Activated T-cell treated with anti-CD3 and anti-CD28 coated beads for 48 hours (primary cell): ENCODE data around the gene GLRX.
A peak's percentile ranks its signal among the peaks of the same experiment; 100 is the strongest.

Experiments
- DNase-seq: peaks from one replicate; pipeline ENCODE4 v3.0.0-alpha.2; 2020; ENCODE audit warnings: low read depth

Gene GLRX

GRCh38 chr5:95822542-95823181 is at the start of gene GLRX:
Gene GLRX, minus strand, starts transcription at chr5:95822726. Its CDS starts 64 bp downstream, at chr5:95822662.
- DNase-seq = no peak

- DNase-seq = no peak
Observed at GRCh38 chr5:95871146-95871806, 48.8 kb upstream of the GLRX start.

- DNase-seq = peak; percentile 49
Observed at GRCh38 chr5:95870105-95870672, 47.7 kb upstream of the GLRX start.

DNA sequence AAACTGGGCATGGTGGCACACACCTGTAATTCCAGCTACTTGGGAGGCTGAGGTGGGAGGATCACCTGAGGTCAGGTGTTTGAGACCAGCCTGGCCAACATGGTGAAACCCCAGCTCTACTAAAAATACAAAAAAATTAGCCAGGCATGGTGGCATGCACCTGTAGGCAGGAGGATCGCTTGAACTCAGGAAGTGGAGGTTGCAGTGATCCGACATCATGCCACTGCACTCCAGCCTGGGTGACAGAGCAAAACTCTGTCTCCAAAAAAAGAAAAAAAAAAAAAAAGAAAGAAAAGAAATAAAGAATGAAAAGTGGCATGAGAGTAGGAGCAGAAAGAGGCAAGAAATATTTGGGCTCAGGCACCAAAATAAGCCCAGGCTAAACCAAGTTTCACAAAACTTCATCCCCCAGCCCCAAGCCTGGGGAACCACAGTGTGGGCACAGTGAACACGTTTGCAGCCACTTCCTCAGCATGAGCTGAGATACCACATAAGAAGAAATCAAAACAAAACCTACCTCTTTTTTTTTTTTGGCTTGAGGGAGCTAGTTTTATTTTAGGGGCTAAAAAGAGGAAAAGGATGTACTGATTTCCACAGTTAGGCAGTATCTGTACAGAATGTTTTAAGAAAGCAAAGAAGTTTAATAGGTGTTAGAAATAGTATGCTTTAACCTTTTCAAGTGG is 46.8 kb upstream of the GLRX start:
- peak; percentile 54 for DNase-seq

GRCh38 chr5:95868136-95868535 is 45.6 kb upstream of the GLRX start:
- no peak for DNase-seq

DNA sequence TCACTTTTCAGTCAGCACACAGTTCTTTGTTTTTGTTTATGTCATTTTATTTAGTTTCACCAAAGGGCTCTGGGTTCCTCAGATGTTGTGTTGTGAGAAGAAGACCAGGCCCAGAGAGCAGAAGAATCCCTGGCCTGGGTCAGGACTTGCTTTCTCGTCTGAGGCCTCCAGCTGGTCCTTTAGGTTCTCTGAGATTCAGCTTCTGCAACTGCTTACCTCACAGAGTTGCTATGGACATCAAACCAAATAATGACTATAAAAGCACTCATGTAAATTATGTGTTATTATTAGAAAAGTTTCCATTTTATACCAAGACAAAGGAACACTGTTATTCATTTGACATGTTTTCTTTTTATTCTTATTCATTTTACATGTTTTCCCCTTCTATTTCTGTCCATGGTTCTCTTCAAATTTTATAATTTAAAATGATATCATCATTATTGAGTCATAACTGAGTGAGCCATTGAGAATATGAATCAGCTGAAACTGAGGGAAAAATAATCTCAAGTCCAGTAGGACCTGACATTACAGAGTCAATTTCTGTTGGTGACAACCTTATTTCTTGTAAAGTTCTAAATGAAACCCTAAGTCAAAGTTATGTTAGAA is 44.0 kb upstream of the GLRX start:
- DNase-seq = no peak

GRCh38 chr5:95864944-95865504 is 42.5 kb upstream of the GLRX start:
- DNase-seq = no peak

DNA sequence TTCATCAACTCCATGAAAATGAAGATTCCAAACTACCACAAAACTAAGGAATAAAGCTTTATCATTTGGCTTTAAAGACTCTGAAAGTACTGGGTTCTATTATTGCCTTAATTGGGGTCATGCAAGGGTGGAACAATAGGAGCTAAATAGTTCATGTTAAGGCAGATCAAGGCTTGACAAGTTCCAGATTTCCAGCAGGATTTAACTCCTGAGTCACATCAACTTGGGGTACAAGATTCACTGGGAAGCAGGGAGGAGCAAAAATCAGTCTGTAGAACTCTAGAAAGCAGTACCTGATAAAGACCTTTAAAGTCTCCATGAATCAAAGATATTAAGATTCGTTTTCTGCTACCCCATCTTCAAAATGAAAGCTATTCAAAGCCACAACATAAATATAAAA is 41.9 kb upstream of the GLRX start:
- DNase-seq = no peak

DNA sequence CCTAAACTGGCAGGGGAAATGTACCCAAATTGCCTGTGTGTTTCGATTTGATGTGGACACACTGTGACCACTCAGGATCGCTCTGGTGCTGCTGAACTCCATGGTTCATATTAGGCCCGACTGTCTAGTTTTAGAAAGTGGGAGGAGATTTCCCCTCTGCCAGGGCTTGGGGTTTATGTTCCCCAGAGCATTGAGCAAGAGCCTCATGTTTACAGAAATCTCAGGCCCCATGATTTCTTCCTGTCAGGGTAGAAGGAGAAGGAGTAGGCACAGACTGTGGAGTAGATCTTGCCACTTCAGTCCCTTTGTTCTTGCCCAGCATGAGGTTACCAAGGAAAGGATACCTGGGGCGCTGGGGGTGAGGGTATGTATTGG is 40.8 kb upstream of the GLRX start:
- DNase-seq = no peak

DNA sequence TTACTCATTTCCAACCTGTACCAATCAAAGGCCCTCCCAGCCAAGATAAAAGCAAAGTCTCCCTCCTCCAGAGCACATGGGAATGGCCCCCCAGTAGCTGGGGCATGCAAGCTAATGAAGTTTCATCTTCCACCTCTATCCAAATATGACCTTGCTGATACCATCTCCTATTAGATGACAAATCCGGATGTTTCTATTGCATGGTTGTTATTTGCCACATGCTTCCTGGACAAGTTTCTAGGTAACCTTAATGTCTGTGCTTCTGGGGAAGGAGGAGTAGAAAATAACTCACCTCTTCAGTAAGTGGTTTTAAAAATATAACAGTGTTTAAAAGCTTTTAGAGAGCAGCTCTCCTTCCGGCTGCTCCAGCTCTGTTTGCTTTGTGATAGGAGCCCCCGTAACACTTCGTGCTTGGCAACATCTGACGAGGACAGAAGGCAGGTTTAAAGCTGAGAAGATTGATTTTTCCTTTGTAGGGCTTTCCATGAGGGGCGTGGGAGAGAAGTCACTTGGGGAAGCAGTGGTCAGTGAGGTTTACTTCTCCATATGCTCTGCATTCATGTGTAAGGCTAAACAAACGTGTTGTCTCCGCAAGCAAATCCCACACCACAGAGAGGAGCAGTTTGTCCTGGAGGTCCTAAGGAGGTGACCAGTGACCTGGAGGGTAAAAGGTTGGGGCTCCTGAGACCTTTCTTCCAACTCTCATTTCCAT is 40.3 kb upstream of the GLRX start:
- no peak for DNase-seq

DNA sequence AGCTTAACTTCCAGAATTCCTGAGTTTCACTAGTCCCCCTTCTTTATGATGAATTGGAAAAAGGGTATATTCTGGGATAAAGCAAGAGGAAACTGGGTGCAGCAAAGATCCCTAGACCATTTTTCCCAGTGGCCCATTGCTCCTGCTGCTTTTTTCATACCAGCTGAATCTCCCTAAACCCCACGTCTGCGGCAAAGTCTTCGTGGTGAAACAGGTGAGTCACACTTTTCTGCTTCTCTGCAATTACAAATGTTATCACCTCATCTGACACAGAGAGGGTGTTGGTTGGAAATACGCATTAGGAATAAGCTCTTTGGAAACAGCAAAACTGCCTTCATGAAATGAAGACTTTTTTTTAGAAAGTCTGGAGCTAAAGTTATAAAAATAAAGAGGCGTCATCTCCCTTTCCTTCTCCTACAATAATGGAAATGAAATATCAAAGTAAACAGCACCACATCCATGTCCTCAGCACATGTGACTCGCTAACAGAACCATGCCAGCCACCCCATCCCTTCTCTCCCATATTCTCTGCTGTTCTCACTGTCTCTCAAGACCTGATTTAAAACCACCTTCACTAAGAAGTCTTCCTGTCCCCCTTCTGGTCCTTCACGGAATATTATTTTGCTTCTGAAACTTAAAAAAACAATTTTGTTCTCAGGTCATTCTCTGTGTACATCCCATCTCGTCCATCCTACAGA is 39.5 kb upstream of the GLRX start:
- no peak for DNase-seq

GRCh38 chr5:95861221-95861863 is 38.8 kb upstream of the GLRX start:
- no peak for DNase-seq

DNA sequence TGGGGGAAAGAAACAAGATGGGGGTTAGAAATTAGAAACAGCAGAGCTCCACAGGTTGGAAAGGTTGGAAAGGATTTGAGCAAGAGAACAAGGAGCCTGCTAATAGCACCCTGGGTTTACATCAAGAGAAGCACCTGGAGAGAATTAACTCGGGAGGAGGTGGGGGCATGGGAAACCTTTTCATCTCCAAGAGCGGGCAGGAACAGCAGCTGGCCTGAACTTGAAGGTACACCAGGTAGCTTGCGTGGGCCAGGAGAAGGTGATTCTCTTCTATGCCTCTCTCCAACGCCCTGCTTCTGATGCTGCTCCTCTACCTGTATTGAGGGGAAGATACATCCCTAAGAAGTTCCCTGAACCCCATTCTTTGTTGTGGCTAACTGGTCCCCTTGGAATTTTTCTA is 37.1 kb upstream of the GLRX start:
- DNase-seq = no peak

DNA sequence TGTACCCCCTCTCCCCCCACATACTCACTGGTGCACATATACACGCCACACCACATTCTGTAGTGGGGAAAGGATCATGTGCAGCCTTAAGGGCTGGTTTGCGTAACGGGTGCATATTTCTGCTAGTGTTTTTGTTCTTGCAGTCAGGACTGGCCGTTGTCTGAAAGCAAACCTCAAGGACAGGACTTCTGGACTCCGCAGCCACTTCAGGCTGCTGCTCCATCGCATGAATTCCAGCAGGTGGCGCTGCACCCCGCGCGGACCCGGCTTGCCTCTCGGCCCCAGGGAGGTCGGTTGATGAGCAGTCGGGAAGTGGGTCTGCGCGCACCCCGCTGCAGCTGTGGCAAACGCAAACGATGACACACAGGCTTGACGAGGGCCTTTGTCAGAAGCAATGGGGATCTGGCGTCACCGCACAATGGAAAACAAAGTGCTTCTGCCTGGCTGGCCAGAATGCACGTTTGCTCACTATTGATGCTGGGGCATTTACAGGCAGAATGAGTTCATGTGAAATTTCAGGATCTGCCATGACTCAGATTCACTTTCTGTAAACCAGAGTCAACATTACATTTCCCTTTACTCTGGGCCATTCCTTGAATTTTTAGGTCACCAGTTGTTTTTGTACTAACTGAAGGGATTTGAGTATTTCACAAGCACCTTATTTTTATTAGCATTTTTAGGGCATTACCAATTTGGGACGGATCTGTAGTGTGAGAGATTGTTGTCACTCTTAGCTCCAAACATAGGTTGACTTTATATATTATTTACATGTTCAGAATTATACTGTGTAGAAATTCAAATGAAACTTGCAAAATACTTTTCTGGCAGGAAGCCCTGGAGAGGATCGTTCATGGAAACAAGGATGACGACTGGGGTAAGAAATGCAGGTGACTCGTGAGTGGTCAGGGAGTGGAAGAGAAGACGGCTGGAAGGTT is 36.4 kb upstream of the GLRX start:
- peak; percentile 92 for DNase-seq

DNA sequence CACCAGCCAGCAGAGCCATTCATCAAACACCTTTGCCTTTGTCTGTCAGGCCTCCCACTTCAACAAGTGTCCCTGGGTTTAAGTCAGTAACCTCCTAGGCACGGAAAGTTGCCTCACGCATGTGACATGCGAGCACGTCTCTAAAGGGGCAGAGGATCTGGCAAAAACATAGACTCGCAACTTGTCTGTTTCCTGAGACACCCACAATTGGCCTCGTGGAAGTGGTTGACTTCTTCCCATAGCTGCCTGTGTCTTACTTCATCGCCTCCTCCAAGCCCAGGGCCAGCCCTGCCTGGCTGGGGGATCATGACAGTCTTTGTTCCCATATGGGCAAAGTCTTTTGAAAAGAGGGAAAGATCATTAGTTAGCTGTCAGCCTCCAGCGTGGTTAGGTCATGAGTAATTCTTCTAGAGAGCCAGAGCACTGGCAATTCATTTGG is 35.5 kb upstream of the GLRX start:
- no peak for DNase-seq

DNA sequence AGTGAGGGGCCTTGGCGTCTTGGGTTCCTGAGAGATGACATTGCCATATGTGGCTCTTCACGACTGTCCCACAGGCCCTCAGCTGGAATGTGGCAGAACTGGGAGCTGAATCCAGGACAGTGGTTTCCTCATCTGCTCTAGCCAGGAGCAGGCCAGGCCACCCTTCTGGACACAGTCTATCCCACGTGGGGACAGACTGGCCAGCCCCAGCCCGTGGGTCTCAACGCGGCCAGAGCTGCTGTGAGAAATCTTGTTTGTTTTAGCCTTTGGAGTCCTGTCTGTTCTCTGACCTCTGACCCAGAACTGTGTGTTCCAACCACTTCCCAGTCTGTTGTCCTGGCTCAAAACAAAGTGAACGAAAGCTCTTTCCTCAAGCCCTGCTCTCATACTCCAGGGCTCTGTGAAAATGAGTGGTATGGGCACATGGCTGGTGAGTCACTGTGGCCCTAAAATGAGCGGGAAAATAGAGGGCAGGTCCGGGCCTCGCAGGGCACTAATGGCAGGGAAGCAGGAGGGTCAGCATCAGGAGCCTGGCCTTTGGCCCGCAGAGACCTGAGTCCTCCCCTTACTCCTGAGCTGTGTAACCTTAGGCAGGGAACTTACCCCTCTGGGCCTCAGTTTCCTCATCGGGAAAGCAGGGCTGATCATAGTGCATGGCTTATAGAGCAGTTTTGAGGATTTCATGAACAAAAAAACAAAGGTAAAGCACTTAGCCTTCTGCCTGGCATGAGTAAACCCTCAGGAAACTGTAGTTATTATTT is 34.8 kb upstream of the GLRX start:
- no peak for DNase-seq

GRCh38 chr5:95856501-95856981 is 34.0 kb upstream of the GLRX start:
- no peak for DNase-seq

GRCh38 chr5:95853490-95853889 is 31.0 kb upstream of the GLRX start:
- DNase-seq = no peak
